NCI-H524 (cell line): ENCODE data around the gene ATP1A3.

Source experiments
- DNase-seq, 2 experiments: peaks; one replicate each; lab custom pipeline; 2025; lab: John Stamatoyannopoulos, UW

Gene ATP1A3

GRCh38 chr19:41928754-41929535 is 65.1 kb downstream of the ATP1A3 start:
- DNase-seq = no peak

- DNase-seq = peak in 1 of 2 experiments; percentile 27
Measured at GRCh38 chr19:41928221-41928683, 65.8 kb downstream of the ATP1A3 start, which contains the start of gene ERFL. TSS of gene ERFL (minus strand) at chr19:41928449. CDS start at chr19:41912919, 15,530 bp downstream.

- DNase-seq = no peak
Measured at GRCh38 chr19:41927497-41928192, 66.4 kb downstream of the ATP1A3 start.

GRCh38 chr19:41926763-41927496 is 67.1 kb downstream of the ATP1A3 start:
- no peak for DNase-seq

- no peak for DNase-seq
Measured at GRCh38 chr19:41926028-41926762, 67.8 kb downstream of the ATP1A3 start.

- no peak for DNase-seq
Measured at GRCh38 chr19:41925208-41926003, 68.6 kb downstream of the ATP1A3 start.

- no peak for DNase-seq
Measured at GRCh38 chr19:41924151-41925145, 69.6 kb downstream of the ATP1A3 start.

- no peak for DNase-seq
Measured at GRCh38 chr19:41923045-41923788, 70.8 kb downstream of the ATP1A3 start.

- DNase-seq = no peak
Measured at GRCh38 chr19:41922585-41922984, 71.4 kb downstream of the ATP1A3 start.

GRCh38 chr19:41921577-41922576 is 72.2 kb downstream of the ATP1A3 start:
- no peak for DNase-seq

GRCh38 chr19:41920882-41921576 is 73.0 kb downstream of the ATP1A3 start:
- DNase-seq = no peak

GRCh38 chr19:41919948-41920712 is 73.9 kb downstream of the ATP1A3 start:
- DNase-seq = no peak

- no peak for DNase-seq
Measured at GRCh38 chr19:41918653-41919244, 75.3 kb downstream of the ATP1A3 start.

- no peak for DNase-seq
Measured at GRCh38 chr19:41918095-41918494, 75.9 kb downstream of the ATP1A3 start.

GRCh38 chr19:41917676-41918075 is 76.4 kb downstream of the ATP1A3 start:
- no peak for DNase-seq
